Stimulated activated CD4-positive, alpha-beta T cell treated with anti-CD3 and anti-CD28 coated beads, Interleukin-4, amount 100 ng/mL, for 48 hours (primary cell): ENCODE data around the gene TRIP12.
"Not testable (repeated sequence)": the region's sequence is repeated elsewhere in the genome, so short reads cannot be mapped to it uniquely, and the experiment has no call there.

ENCODE experiments used
- DNase-seq, 2 donors: peaks; one replicate each; pipeline ENCODE4 v3.0.0-alpha.2; 2020; ENCODE audit warnings: low read depth in 2 of 2

The TRIP12 gene

GRCh38 chr2:229874647-229875046, 47.2 kb downstream of the TRIP12 start:
- no peak for DNase-seq

GRCh38 chr2:229873123-229873581, 48.7 kb downstream of the TRIP12 start:
- DNase-seq, result no peak

GRCh38 chr2:229870903-229871656, 50.7 kb downstream of the TRIP12 start:
- no peak for DNase-seq

- DNase-seq, result no peak
These were observed 52.6 kb downstream of the TRIP12 start for GRCh38 chr2:229869226-229869625.

GRCh38 chr2:229868794-229869193, 53.0 kb downstream of the TRIP12 start:
- no peak for DNase-seq

- DNase-seq, result no peak
These were observed 56.8 kb downstream of the TRIP12 start for GRCh38 chr2:229865033-229865432.

GRCh38 chr2:229861431-229861830, 60.4 kb downstream of the TRIP12 start:
- no peak for DNase-seq

- DNase-seq, result no peak
These were observed 61.5 kb downstream of the TRIP12 start for GRCh38 chr2:229860334-229860733.

- no peak for DNase-seq
These were observed 63.5 kb downstream of the TRIP12 start for GRCh38 chr2:229858351-229858750.

- no peak for DNase-seq
These were observed 64.2 kb downstream of the TRIP12 start for GRCh38 chr2:229857634-229858033.

GRCh38 chr2:229856413-229856812, 65.4 kb downstream of the TRIP12 start:
- no peak for DNase-seq

GRCh38 chr2:229855116-229855515, 66.7 kb downstream of the TRIP12 start:
- no peak for DNase-seq

- DNase-seq, result peak in 1 of 2 donors; percentile 18
These were observed 69.2 kb downstream of the TRIP12 start for GRCh38 chr2:229852565-229852964.

GRCh38 chr2:229851870-229852269, 69.9 kb downstream of the TRIP12 start:
- DNase-seq, result no peak

- DNase-seq, result not testable (repeated sequence)
These were observed 71.2 kb downstream of the TRIP12 start for GRCh38 chr2:229850355-229851275.

- no peak for DNase-seq
These were observed 72.7 kb downstream of the TRIP12 start for GRCh38 chr2:229849073-229849472.

- DNase-seq, result no peak
These were observed 78.2 kb downstream of the TRIP12 start for GRCh38 chr2:229843613-229844012.

GRCh38 chr2:229838729-229839128, 83.1 kb downstream of the TRIP12 start:
- DNase-seq, result no peak

- DNase-seq, result no peak
These were observed 85.0 kb downstream of the TRIP12 start for GRCh38 chr2:229836847-229837246.

GRCh38 chr2:229835596-229836283, 86.1 kb downstream of the TRIP12 start:
- DNase-seq, result no peak

- DNase-seq, result not testable (repeated sequence)
These were observed 87.4 kb downstream of the TRIP12 start for GRCh38 chr2:229834368-229834767.

- no peak for DNase-seq
These were observed 89.3 kb downstream of the TRIP12 start for GRCh38 chr2:229832510-229832898.
